GM18868 (cell line): ENCODE data around the gene PCDHB5.
"Not testable (repeated sequence)": the region's sequence is repeated elsewhere in the genome, so short reads cannot be mapped to it uniquely, and the experiment has no call there.

Experiments
- ATAC-seq: cut with Tn5 transposase; IDR thresholded peaks from one replicate; pipeline ENCODE4 v1.9.1; 2021; ENCODE audit warnings: mild to moderate bottlenecking, moderate library complexity; ENCODE audit not compliant: unreplicated experiment

The PCDHB5 gene

DNA sequence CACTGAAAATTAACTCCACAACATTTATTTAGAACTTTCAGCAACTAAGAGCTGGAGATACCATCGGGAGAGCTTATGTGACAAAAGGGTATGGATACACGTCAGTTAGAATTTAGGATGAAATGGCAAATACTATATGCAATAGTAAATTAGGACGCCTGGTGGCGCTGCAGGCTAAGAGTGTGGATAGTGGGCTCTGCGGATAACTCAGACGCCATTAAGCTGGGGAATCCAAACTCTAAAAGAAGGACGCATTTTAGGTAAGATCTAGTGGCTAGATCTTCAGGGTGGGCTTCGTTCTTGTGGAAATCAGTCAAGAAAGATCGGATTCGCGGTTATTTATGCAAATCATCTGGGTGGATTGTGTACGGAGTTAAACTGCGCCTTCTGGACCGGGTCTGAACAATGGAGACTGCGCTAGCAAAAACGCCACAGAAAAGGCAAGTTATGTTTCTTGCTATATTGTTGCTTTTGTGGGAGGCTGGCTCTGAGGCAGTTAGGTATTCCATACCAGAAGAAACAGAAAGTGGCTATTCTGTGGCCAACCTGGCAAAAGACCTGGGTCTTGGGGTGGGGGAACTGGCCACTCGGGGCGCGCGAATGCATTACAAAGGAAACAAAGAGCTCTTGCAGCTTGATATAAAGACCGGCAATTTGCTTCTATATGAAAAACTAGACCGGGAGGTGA lies at the start of gene PCDHB5:
Gene PCDHB5 (plus strand): TSS at position 177 of the 688 bp plus-strand sequence. CDS start 229 bp downstream, at position 406.
- ATAC-seq = no peak

DNA sequence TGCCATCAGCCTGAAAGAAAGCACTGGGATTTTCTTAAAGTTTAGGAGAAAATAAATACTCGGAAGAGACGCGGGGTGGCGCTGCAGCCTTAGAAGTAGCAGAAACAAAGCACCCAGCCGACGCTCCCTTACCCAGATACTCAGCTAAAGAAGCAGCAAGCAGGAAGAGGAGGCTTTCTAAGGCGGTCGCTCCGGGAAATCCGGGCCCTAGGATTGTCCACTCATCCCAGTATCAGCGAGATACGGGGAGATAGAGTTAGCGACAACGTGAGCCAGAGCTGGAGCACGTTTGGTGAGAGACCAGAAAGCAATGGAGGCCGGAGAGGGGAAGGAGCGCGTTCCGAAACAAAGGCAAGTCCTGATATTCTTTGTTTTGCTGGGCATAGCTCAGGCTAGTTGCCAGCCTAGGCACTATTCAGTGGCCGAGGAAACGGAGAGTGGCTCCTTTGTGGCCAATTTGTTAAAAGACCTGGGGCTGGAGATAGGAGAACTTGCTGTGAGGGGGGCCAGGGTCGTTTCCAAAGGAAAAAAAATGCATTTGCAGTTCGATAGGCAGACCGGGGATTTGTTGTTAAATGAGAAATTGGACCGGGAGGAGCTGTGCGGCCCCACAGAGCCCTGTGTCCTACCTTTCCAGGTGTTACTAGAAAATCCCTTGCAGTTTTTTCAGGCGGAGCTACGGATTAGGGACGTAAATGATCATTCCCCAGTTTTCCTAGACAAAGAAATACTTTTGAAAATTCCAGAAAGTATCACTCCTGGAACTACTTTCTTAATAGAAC lies 40.3 kb upstream of the PCDHB5 start, which contains the start of gene PCDHB2:
Gene PCDHB2 (plus strand): TSS at position 135 of the 782 bp plus-strand sequence. CDS start 176 bp downstream, at position 311.
- no peak for ATAC-seq

DNA sequence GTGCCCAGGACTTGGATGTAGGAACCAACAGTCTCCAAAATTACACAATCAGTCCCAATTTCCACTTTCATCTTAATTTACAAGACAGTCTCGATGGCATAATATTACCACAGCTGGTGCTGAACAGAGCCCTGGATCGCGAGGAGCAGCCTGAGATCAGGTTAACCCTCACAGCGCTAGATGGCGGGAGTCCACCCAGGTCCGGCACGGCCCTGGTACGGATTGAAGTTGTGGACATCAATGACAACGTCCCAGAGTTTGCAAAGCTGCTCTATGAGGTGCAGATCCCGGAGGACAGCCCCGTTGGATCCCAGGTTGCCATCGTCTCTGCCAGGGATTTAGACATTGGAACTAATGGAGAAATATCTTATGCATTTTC lies 39.8 kb upstream of the PCDHB5 start:
- ATAC-seq = no peak

DNA sequence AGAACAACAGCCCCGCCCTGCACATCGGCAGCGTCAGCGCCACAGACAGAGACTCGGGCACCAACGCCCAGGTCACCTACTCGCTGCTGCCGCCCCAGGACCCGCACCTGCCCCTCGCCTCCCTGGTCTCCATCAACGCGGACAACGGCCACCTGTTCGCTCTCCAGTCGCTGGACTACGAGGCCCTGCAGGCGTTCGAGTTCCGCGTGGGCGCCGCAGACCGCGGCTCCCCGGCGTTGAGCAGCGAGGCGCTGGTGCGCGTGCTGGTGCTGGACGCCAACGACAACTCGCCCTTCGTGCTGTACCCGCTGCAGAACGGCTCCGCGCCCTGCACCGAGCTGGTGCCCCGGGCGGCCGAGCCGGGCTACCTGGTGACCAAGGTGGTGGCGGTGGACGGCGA lies 38.8 kb upstream of the PCDHB5 start:
- not testable (repeated sequence) for ATAC-seq

DNA sequence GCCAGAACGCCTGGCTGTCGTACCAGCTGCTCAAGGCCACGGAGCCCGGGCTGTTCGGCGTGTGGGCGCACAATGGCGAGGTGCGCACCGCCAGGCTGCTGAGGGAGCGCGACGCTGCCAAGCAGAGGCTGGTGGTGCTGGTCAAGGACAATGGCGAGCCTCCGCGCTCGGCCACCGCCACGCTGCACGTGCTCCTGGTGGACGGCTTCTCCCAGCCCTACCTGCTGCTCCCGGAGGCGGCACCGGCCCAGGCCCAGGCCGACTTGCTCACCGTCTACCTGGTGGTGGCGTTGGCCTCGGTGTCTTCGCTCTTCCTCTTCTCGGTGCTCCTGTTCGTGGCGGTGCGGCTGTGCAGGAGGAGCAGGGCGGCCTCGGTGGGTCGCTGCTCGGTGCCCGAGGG lies 38.4 kb upstream of the PCDHB5 start:
- ATAC-seq = not testable (repeated sequence)

DNA sequence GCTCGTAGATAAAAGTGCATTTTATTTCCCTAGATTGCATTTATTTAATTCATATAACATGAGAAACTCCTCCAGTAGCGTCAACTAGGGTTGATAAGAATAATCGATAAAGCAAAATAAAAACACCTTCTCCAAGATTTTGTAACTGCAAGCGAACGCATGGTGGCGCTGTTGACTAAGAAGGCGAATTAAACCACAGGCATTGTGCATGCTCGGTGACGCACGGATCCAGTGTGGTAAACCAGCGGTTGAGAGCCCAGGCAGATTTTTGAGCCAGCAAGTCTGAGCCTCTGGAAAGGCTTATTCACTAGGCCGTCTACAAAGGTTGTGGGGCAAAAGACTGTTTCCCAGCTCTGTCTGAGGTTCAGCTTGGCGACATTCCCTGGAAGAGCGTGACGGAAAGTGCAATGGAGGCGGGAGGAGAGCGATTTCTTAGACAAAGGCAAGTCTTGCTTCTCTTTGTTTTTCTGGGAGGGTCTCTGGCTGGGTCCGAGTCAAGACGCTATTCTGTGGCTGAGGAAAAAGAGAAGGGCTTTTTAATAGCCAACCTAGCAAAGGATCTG lies 34.7 kb upstream of the PCDHB5 start, which contains the start of gene PCDHB3:
Gene PCDHB3 (plus strand): TSS at position 231 of the 563 bp plus-strand sequence. CDS start 177 bp downstream, at position 408.
- ATAC-seq = no peak

DNA sequence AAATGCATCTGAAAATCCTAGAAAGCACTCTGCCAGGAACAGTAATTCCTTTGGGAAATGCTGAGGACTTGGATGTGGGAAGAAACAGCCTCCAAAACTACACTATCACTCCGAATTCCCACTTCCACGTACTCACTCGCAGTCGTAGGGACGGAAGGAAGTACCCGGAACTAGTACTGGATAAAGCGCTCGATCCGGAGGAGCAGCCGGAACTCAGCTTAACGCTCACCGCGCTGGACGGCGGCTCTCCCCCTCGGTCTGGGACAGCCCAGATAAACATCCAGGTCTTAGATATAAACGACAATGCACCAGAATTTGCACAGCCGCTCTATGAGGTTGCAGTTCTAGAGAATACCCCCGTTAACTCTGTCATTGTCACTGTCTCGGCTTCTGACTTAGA lies 33.9 kb upstream of the PCDHB5 start:
- no peak for ATAC-seq

DNA sequence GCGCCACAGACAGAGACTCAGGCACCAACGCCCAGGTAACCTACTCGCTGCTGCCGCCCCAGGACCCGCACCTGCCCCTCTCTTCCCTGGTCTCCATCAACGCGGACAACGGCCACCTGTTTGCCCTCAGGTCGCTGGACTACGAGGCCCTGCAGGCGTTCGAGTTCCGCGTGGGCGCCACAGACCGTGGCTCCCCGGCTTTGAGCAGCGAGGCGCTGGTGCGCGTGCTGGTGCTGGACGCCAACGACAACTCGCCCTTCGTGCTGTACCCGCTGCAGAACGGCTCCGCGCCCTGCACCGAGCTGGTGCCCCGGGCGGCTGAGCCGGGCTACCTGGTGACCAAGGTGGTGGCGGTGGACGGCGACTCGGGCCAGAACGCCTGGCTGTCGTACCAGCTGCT lies 32.9 kb upstream of the PCDHB5 start:
- ATAC-seq = not testable (repeated sequence)

DNA sequence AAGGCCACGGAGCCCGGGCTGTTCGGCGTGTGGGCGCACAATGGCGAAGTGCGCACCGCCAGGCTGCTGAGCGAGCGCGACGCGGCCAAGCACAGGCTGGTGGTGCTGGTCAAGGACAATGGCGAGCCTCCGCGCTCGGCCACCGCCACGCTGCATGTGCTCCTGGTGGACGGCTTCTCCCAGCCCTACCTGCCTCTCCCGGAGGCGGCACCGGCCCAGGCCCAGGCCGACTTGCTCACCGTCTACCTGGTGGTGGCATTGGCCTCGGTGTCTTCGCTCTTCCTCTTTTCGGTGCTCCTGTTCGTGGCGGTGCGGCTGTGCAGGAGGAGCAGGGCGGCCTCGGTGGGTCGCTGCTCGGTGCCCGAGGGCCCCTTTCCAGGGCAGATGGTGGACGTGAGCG lies 32.5 kb upstream of the PCDHB5 start:
- ATAC-seq = not testable (repeated sequence)

DNA sequence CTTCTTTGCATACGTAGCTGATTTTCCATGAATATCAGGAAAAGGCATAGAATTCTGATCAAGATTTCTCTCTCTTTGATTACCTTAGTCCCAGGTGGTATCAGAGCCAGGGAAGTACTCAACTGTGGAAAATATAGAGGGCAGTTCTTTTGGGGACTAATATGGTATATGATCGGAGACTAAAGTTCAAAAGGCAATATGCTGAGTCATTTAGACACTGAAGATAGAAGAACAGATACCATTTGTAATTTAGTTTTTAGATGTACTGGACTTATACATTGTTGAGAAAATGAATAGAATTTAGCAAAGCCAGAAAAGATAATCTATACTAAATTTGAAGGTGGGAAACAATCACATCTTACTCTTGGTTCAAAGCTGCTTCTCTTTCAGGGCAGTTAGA lies 29.7 kb upstream of the PCDHB5 start:
- no peak for ATAC-seq

DNA sequence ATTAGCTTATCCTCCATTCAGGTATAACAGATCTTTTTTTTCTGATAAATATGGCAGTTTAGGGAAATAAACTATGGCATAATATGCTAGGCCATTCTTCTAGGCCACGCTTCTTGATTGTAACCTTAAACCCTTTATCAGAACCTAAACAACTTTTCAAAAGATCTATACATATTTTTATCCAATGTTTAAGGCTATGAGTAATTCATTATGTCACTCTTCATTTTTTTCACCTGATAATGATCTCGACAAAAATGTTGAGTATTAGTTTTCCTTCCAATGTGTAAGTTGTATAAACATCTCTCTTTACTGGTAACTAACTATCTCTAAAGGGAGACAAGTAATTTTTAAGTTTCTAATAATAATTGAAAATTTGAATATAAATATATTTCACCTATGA lies 15.8 kb upstream of the PCDHB5 start:
- no peak for ATAC-seq

DNA sequence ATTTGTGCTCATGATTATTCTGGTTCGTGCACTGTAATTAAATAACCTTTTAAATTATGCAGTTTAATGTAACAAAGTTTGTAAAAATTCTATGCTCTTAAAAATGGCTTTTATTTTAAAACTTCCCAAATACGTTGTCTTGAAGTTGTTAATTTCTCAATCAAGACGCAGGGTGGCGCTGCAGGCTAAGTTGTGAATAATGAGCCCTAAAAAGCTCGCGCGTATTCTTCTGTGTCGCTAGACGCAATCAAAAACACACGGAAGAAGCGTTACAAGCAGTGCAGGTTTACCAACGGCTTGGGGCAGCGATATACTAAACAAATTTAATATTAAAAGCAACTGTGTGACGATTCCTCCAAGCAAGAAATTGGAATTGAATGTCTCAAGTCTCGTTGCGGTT lies 13.4 kb upstream of the PCDHB5 start, which contains the start of gene PCDHB4:
Gene PCDHB4 (plus strand): TSS at position 256 of the 400 bp plus-strand sequence. CDS start 181 bp downstream, outside the sequence.
- ATAC-seq = no peak

DNA sequence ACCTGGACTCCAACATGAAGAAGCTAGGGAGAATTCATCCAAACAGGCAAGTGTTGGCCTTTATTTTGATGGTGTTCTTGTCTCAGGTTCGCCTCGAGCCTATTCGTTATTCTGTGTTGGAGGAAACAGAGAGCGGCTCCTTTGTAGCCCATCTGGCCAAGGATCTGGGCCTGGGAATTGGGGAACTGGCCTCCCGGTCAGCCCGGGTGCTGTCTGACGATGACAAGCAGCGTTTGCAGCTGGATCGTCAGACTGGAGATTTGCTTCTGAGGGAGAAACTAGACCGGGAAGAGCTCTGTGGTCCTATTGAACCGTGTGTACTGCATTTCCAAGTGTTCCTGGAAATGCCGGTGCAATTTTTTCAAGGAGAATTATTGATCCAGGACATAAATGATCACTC lies 13.0 kb upstream of the PCDHB5 start:
- no peak for ATAC-seq

DNA sequence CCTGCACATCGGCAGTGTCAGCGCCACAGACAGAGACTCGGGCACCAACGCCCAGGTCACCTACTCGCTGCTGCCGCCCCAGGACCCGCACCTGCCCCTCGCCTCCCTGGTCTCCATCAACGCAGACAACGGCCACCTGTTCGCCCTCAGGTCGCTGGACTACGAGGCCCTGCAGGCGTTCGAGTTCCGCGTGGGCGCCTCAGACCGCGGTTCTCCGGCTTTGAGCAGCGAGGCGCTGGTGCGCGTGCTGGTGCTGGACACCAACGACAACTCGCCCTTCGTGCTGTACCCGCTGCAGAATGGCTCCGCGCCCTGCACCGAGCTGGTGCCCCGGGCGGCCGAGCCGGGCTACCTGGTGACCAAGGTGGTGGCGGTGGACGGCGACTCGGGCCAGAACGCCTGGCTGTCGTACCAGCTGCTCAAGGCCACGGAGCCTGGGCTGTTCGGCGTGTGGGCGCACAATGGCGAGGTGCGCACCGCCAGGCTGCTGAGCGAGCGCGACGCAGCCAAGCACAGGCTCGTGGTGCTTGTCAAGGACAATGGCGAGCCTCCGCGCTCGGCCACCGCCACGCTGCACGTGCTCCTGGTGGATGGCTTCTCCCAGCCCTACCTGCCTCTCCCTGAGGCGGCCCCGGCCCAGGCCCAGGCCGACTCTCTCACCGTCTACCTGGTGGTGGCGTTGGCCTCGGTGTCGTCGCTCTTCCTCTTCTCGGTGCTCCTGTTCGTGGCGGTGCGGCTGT lies 11.4 kb upstream of the PCDHB5 start:
- not testable (repeated sequence) for ATAC-seq

DNA sequence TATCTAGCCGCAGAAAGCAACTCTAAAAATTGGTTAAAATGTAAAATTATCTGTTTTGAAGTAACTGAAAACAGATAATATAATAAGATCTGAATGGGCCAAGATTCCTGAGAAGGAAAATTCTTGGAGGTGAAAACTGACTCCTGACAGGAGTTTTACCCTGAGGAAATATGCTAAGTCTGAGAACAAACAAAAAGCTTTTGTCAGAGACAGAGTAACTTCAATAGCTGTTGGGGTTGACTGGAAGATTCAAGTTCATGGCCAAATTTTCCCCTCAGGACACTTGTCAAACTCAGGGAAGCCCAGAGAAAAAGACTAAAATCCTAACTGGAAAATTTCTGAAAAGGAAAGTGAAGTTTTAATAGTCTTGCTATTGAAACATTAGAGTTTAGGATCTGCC lies 7.7 kb upstream of the PCDHB5 start:
- no peak for ATAC-seq

DNA sequence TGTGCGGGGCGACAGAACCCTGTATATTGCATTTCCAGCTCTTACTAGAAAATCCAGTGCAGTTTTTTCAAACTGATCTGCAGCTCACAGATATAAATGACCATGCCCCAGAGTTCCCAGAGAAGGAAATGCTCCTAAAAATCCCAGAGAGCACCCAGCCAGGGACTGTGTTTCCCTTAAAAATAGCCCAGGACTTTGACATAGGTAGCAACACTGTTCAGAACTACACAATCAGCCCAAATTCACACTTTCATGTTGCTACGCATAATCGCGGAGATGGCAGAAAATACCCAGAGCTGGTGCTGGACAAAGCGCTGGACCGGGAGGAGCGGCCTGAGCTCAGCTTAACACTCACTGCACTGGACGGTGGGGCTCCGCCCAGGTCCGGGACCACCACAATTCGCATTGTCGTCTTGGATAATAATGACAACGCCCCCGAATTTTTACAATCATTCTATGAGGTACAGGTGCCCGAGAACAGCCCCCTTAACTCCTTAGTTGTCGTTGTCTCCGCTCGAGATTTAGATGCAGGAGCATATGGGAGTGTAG lies 786 bp downstream of the PCDHB5 start:
- ATAC-seq = no peak

DNA sequence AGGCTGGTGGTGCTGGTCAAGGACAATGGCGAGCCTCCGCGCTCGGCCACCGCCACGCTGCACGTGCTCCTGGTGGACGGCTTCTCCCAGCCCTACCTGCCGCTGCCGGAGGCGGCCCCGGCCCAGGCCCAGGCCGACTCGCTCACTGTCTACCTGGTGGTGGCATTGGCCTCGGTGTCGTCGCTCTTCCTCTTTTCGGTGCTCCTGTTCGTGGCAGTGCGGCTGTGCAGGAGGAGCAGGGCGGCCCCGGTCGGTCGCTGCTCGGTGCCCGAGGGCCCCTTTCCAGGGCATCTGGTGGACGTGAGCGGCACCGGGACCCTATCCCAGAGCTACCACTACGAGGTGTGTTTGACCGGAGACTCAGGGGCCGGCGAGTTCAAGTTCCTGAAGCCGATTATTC lies 2.3 kb downstream of the PCDHB5 start:
- not testable (repeated sequence) for ATAC-seq

DNA sequence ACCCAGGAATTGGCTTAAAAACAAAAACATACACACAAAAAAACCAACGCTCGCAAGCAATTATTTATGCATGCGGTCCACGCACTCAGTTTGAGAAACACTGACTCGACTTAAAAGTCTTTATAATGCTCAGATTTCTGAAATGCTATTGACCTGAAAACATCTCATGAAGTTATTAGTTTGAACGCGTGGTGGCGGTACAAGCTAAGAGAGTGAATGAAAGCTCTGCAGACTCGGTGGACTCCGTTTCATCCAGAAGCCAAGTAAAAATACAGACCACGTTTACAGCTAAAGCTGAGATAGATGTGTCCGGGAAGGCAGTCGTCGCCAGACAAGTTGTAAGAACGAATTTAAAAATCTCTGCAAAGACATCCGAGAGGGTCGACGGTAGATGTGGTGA lies 14.8 kb downstream of the PCDHB5 start, which contains the start of gene PCDHB6:
Gene PCDHB6 (plus strand): TSS at position 246 of the 400 bp plus-strand sequence. CDS start 201 bp downstream, outside the sequence.
- no peak for ATAC-seq

DNA sequence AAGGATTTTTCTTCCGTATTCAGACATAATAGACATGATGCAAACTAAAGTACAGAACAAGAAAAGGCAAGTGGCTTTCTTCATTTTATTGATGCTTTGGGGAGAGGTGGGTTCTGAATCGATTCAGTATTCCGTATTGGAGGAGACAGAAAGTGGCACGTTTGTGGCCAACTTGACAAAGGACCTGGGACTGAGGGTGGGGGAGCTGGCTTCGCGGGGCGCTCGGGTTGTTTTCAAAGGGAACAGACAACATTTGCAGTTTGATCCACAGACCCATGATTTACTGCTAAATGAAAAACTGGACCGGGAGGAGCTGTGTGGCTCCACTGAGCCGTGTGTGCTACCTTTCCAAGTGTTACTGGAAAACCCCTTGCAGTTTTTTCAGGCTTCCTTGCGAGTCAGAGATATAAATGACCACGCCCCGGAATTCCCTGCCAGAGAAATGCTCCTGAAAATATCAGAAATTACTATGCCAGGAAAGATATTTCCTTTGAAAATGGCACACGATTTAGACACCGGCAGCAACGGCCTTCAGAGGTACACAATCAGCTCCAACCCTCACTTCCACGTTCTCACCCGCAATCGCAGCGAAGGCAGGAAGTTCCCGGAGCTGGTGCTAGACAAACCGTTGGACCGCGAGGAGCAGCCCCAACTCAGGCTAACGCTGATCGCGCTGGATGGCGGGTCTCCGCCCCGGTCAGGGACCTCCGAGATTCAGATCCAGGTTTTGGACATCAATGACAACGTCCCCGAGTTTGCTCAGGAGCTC lies 15.4 kb downstream of the PCDHB5 start:
- no peak for ATAC-seq

DNA sequence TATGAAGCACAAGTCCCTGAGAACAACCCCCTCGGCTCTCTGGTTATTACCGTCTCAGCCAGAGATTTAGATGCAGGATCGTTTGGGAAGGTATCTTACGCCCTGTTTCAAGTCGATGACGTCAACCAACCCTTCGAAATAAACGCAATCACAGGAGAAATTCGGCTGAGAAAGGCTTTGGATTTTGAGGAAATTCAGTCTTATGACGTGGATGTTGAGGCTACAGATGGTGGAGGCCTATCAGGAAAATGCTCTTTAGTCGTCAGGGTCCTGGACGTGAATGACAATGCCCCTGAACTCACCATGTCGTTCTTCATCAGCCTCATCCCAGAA lies 16.0 kb downstream of the PCDHB5 start:
- ATAC-seq = no peak
